A549 (cell line): Measurements from ENCODE around the gene DDX1. TPM values are rescaled to one million over a fixed set of nuclear protein-coding genes. Genes with fewer than 3 reads are reported as not detected.

ENCODE experiments used
- ATAC-seq, 2 experiments: fragments of 200-7000 bp in 1 of 2; fragments of >200 bp in 1 of 2; cut with Nextera tagmentation in 1 of 2; cut with Tn5 transposase in 1 of 2; 3 replicates each; pipeline versions ENCODE4 v1.8.0 to v1.9.1; 2018 to 2020; ENCODE audit warnings: mild to moderate bottlenecking in 1 of 2, moderate library complexity in 1 of 2
- CTCF ChIA-PET: fragments of 300-600 bp; sonication (Branson Sonifier 250); formaldehyde crosslinking; extraction: SDS; loops from one replicate; lab custom pipeline; 2021; ENCODE audit warnings: antibody characterized with exemption, inconsistent platforms; lab: Yijun Ruan, JAX
- POLR2A ChIA-PET: fragments of 350-600 bp; formaldehyde crosslinking; extraction: SDS; loops from one replicate; lab custom pipeline; 2021; ENCODE audit warnings: antibody characterized with exemption, inconsistent platforms; lab: Yijun Ruan, JAX
- DNase-seq, 2 experiments: peaks; one replicate each; pipeline versions ENCODE4 v3.0.0 to v3.0.0-alpha.2; 2011 to 2016; ENCODE audit warnings: low read depth in 1 of 2, low spot score in 1 of 2
- FAIRE-seq: peaks from 2 replicates; lab custom pipeline; 2011; peaks lifted over from hg19 to GRCh38; lab: Jason Lieb, UNC
- H3K27ac ChIP-seq, 2 experiments: fragments of >200 bp; sonication (Bioruptor Twin); formaldehyde crosslinking; 3 replicates each; pipeline ENCODE4 v1.5.1; 2016 to 2017
- H3K4me1 ChIP-seq: fragments of >200 bp; sonication (Bioruptor Twin); formaldehyde crosslinking; 3 replicates; pipeline ENCODE4 v1.6.1; 2016
- H3K4me2 ChIP-seq: fragments of >200 bp; sonication (Bioruptor Twin); formaldehyde crosslinking; 3 replicates; pipeline ENCODE4 v1.6.1; 2016
- H3K4me3 ChIP-seq: fragments of >200 bp; sonication (Bioruptor Twin); formaldehyde crosslinking; 3 replicates; pipeline ENCODE4 v1.5.1; 2016
- H3K9me3 ChIP-seq: fragments of >200 bp; sonication (Bioruptor Twin); formaldehyde crosslinking; 3 replicates; pipeline ENCODE4 v1.6.1; 2016
- CBX2 ChIP-seq: fragments of 200-600 bp; sonication (generic); IDR thresholded peaks from 2 replicates; pipeline ENCODE4 v1.6.1; 2016; ENCODE audit warnings: low read depth, mild to moderate bottlenecking, borderline replicate concordance
- CEBPB ChIP-seq, 2 experiments: fragments of >200 bp in 1 of 2; sonication (Bioruptor Twin) in 1 of 2; formaldehyde crosslinking in 1 of 2; IDR thresholded peaks; 2 replicates each; pipeline ENCODE4 v1.6.1; 2012 to 2016
- CHD2 ChIP-seq: fragments of 150-350 bp; IDR thresholded peaks from 2 replicates; pipeline ENCODE4 v1.6.1; 2014; ENCODE audit warnings: low read length; ENCODE audit not compliant: partially characterized antibody
- CHD4 ChIP-seq: fragments of 200-600 bp; sonication (generic); IDR thresholded peaks from 2 replicates; pipeline ENCODE4 v1.6.1; 2016; ENCODE audit warnings: antibody characterized with exemption, mild to moderate bottlenecking, borderline replicate concordance
- EP300 ChIP-seq, 2 experiments: fragments of >200 bp; sonication (Bioruptor Twin); formaldehyde crosslinking; IDR thresholded peaks; 2 replicates in 1 of 2; 3 replicates in 1 of 2; pipeline ENCODE4 v1.6.1; 2016 to 2017
- FOXS1 ChIP-seq: fragments of 250-450 bp; sonication (Bioruptor Pico); IDR thresholded peaks from 2 replicates; pipeline ENCODE4 v1.5.0; 2020; ENCODE audit warnings: mild to moderate bottlenecking, moderate library complexity
- HDAC2 ChIP-seq: fragments of 200-600 bp; sonication (generic); IDR thresholded peaks from 2 replicates; pipeline ENCODE4 v1.6.1; 2016
- HEYL ChIP-seq: fragments of 250-450 bp; sonication (Bioruptor Pico); IDR thresholded peaks from 2 replicates; pipeline ENCODE4 v1.8.0; 2021; ENCODE audit warnings: mild to moderate bottlenecking, moderate library complexity
- HOXB13 ChIP-seq: fragments of 250-450 bp; sonication (Bioruptor Pico); IDR thresholded peaks from 2 replicates; pipeline ENCODE4 v1.5.0; 2020; ENCODE audit warnings: low read depth, mild to moderate bottlenecking, moderate library complexity
- HOXB5 ChIP-seq: fragments of 250-450 bp; sonication (Bioruptor Pico); IDR thresholded peaks from 2 replicates; pipeline ENCODE4 v1.5.0; 2020; ENCODE audit warnings: mild to moderate bottlenecking, moderate library complexity
- MAZ ChIP-seq: fragments of 150-350 bp; IDR thresholded peaks from 2 replicates; pipeline ENCODE4 v1.6.1; 2014; ENCODE audit warnings: antibody characterized with exemption, low read depth, low read length, borderline replicate concordance
- NFE2L2 ChIP-seq: fragments of 150-350 bp; conservative IDR thresholded peaks from 2 replicates; pipeline ENCODE4 v1.6.1; 2014; ENCODE audit warnings: low read length
- PHF8 ChIP-seq: fragments of 200-600 bp; sonication (generic); IDR thresholded peaks from 2 replicates; pipeline ENCODE4 v1.6.1; 2016; ENCODE audit warnings: low read depth, mild to moderate bottlenecking, antibody characterized with exemption, moderate library complexity, borderline replicate concordance
- RARB ChIP-seq: fragments of 250-450 bp; sonication (Bioruptor Pico); IDR thresholded peaks from 2 replicates; pipeline ENCODE4 v1.8.0; 2021; ENCODE audit warnings: mild to moderate bottlenecking, moderate library complexity
- RFX5 ChIP-seq: fragments of 450-650 bp; IDR thresholded peaks from 2 replicates; pipeline ENCODE4 v1.7.1; 2014; ENCODE audit warnings: antibody characterized with exemption, mild to moderate bottlenecking, moderate library complexity
- TFCP2L1 ChIP-seq: fragments of 250-450 bp; sonication (Bioruptor Pico); IDR thresholded peaks from 2 replicates; pipeline ENCODE4 v1.5.0; 2021; ENCODE audit warnings: mild to moderate bottlenecking
- TP53 ChIP-seq: fragments of 250-450 bp; sonication (Bioruptor Pico); IDR thresholded peaks from 2 replicates; pipeline ENCODE4 v1.5.0; 2021; ENCODE audit warnings: mild to moderate bottlenecking, moderate library complexity
- ZC3H11A ChIP-seq: fragments of 450-650 bp; IDR thresholded peaks from 2 replicates; pipeline ENCODE4 v1.6.1; 2014; ENCODE audit warnings: antibody characterized with exemption, mild to moderate bottlenecking
- WGBS: methylation state at CpG from one replicate; pipeline ENCODE4 v1.1.6; 2017; ENCODE audit errors: missing lambda C conversion rate; 5-methylcytosine and 5-hydroxymethylcytosine counted together
- polyA plus RNA-seq, 4 experiments: library from polyadenylated mRNA; depleted of rRNA in 3 of 4; stranded (reverse); fragments of >200 nt; fragmentation: RNase III in 1 of 4; extraction: RNeasy Plus Mini Kit Qiagen cat#74134 plus additional on column Dnase treatment in 1 of 4; gene quantifications; 2 replicates in 3 of 4; 3 replicates in 1 of 4; pipeline ENCODE4 v1.2.3, GENCODE V29; 2011 to 2017
- TF ChIP-seq, protein P1 (sequence below): fragments of 250-450 bp; sonication (Bioruptor Pico); IDR thresholded peaks from 2 replicates; pipeline ENCODE4 v1.5.0; 2020; ENCODE audit warnings: low read depth, mild to moderate bottlenecking, moderate library complexity
- TF ChIP-seq, protein P2 (sequence below): fragments of >200 bp; sonication (Bioruptor Twin); formaldehyde crosslinking; IDR thresholded peaks from 2 replicates; pipeline ENCODE4 v1.6.1; 2016
- TF ChIP-seq, protein P3 (sequence below): IDR thresholded peaks from 2 replicates; pipeline ENCODE4 v1.6.1; 2012
- TF ChIP-seq, protein P4 (sequence below): IDR thresholded peaks from 2 replicates; pipeline ENCODE4 v1.6.1; 2012
- TF ChIP-seq, protein P5 (sequence below): fragments of 200-600 bp; sonication (generic); IDR thresholded peaks from 2 replicates; pipeline ENCODE4 v1.6.1; 2016; ENCODE audit warnings: antibody characterized with exemption, mild to moderate bottlenecking, moderate library complexity
- TF ChIP-seq, protein P6 (sequence below): fragments of 150-350 bp; IDR thresholded peaks from 2 replicates; pipeline ENCODE4 v1.6.1; 2014; ENCODE audit warnings: low read depth, mild to moderate bottlenecking, low read length
- TF ChIP-seq, protein P7 (sequence below): fragments of 450-650 bp; IDR thresholded peaks from 2 replicates; pipeline ENCODE4 v1.6.1; 2014; ENCODE audit warnings: antibody characterized with exemption

DDX1 gene
- polyA plus RNA-seq, 2 of the 4 experiments (the other 2 are of a cell fraction), result 157 to 214 TPM

- TF ChIP-seq, protein P1, sequence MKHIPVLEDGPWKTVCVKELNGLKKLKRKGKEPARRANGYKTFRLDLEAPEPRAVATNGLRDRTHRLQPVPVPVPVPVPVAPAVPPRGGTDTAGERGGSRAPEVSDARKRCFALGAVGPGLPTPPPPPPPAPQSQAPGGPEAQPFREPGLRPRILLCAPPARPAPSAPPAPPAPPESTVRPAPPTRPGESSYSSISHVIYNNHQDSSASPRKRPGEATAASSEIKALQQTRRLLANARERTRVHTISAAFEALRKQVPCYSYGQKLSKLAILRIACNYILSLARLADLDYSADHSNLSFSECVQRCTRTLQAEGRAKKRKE (CRISPR knock-in tag), result no peak
- TF ChIP-seq, protein P2, sequence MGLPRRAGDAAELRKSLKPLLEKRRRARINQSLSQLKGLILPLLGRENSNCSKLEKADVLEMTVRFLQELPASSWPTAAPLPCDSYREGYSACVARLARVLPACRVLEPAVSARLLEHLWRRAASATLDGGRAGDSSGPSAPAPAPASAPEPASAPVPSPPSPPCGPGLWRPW, result no peak
- TF ChIP-seq HDAC2, result no peak
- TF ChIP-seq HOXB5, result no peak
Observed at GRCh38 chr2:15678346-15678745, 86.7 kb downstream of the DDX1 start (continued).

GRCh38 chr2:15678909-15679308 is 87.2 kb downstream of the DDX1 start:
- no peak for ATAC-seq
- no peak overlapping the region for H3K27ac ChIP-seq
- no peak for FAIRE-seq
- ChIA-PET CTCF (interaction anchor here (0.6 kb wide), 1 partner anchor 18 kb away, joined by 3 read pairs; no protein-coding TSS in a partner anchor), POLR2A (no interaction called here)
- peaks cover 22% of the 10 kb centered on the region for H3K4me1 ChIP-seq
- H3K4me2 ChIP-seq, result no peak overlapping the region
- no peaks in the 10 kb centered on the region for H3K9me3 ChIP-seq
- DNase-seq, result no peak
- TF ChIP-seq PHF8 (no peak), CHD4 (no peak), RFX5 (no peak), RARB (CRISPR knock-in tag) (no peak), MAZ (no peak), CEBPB (IDR thresholded peaks at IDR 0.05) (no peak), CHD2 (no peak), NFE2L2 (no peak), HOXB5 (no peak)
- TF ChIP-seq, protein P3, sequence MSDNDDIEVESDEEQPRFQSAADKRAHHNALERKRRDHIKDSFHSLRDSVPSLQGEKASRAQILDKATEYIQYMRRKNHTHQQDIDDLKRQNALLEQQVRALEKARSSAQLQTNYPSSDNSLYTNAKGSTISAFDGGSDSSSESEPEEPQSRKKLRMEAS, result no peak
- TF ChIP-seq, protein P4, sequence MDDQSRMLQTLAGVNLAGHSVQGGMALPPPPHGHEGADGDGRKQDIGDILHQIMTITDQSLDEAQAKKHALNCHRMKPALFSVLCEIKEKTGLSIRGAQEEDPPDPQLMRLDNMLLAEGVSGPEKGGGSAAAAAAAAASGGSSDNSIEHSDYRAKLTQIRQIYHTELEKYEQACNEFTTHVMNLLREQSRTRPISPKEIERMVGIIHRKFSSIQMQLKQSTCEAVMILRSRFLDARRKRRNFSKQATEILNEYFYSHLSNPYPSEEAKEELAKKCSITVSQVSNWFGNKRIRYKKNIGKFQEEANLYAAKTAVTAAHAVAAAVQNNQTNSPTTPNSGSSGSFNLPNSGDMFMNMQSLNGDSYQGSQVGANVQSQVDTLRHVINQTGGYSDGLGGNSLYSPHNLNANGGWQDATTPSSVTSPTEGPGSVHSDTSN, result no peak
- TF ChIP-seq, protein P5, sequence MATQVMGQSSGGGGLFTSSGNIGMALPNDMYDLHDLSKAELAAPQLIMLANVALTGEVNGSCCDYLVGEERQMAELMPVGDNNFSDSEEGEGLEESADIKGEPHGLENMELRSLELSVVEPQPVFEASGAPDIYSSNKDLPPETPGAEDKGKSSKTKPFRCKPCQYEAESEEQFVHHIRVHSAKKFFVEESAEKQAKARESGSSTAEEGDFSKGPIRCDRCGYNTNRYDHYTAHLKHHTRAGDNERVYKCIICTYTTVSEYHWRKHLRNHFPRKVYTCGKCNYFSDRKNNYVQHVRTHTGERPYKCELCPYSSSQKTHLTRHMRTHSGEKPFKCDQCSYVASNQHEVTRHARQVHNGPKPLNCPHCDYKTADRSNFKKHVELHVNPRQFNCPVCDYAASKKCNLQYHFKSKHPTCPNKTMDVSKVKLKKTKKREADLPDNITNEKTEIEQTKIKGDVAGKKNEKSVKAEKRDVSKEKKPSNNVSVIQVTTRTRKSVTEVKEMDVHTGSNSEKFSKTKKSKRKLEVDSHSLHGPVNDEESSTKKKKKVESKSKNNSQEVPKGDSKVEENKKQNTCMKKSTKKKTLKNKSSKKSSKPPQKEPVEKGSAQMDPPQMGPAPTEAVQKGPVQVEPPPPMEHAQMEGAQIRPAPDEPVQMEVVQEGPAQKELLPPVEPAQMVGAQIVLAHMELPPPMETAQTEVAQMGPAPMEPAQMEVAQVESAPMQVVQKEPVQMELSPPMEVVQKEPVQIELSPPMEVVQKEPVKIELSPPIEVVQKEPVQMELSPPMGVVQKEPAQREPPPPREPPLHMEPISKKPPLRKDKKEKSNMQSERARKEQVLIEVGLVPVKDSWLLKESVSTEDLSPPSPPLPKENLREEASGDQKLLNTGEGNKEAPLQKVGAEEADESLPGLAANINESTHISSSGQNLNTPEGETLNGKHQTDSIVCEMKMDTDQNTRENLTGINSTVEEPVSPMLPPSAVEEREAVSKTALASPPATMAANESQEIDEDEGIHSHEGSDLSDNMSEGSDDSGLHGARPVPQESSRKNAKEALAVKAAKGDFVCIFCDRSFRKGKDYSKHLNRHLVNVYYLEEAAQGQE, result no peak
- TF ChIP-seq, all 56 proteins: peak for 0
- H3K4me3 ChIP-seq, result no peak overlapping the region
- WGBS, result 31% methylated on average over 2 of the region's 2 CpGs

- CTCF ChIA-PET, result no interaction called here
- Histone ChIP-seq H3K4me2 (no peak overlapping the region), H3K9me3 (no peaks in the 10 kb centered on the region), H3K4me3 (no peak overlapping the region), H3K4me1 (peaks cover 16% of the 10 kb centered on the region), H3K27ac (no peak overlapping the region)
- 17% methylated on average over 3 of the region's 3 CpGs for WGBS
- POLR2A ChIA-PET, result no interaction called here
- DNase-seq (no peak), FAIRE-seq (no peak), ATAC-seq (no peak)
- no peak for TF ChIP-seq TP53 (CRISPR knock-in tag)
- TF ChIP-seq HOXB13, result no peak
- TF ChIP-seq CEBPB (IDR thresholded peaks at IDR 0.05), result no peak
- no peak for TF ChIP-seq FOXS1 (CRISPR knock-in tag)
- TF ChIP-seq RFX5, result no peak
- TF ChIP-seq, protein P4, result no peak
- no peak for TF ChIP-seq ZC3H11A
- no peak for TF ChIP-seq HEYL
- TF ChIP-seq, protein P6, sequence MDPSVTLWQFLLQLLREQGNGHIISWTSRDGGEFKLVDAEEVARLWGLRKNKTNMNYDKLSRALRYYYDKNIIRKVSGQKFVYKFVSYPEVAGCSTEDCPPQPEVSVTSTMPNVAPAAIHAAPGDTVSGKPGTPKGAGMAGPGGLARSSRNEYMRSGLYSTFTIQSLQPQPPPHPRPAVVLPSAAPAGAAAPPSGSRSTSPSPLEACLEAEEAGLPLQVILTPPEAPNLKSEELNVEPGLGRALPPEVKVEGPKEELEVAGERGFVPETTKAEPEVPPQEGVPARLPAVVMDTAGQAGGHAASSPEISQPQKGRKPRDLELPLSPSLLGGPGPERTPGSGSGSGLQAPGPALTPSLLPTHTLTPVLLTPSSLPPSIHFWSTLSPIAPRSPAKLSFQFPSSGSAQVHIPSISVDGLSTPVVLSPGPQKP, result no peak
- no peak for TF ChIP-seq TFCP2L1 (CRISPR knock-in tag)
- no peak for TF ChIP-seq CHD2
- no peak for TF ChIP-seq CHD4
- no peak for TF ChIP-seq RARB (CRISPR knock-in tag)
- TF ChIP-seq EP300 (IDR thresholded peaks at IDR 0.05), result no peak
- TF ChIP-seq, protein P7, sequence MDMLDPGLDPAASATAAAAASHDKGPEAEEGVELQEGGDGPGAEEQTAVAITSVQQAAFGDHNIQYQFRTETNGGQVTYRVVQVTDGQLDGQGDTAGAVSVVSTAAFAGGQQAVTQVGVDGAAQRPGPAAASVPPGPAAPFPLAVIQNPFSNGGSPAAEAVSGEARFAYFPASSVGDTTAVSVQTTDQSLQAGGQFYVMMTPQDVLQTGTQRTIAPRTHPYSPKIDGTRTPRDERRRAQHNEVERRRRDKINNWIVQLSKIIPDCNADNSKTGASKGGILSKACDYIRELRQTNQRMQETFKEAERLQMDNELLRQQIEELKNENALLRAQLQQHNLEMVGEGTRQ, result no peak
- TF ChIP-seq CBX2, result no peak
Observed at GRCh38 chr2:15679386-15679924, 87.8 kb downstream of the DDX1 start.
